GM12874 (cell line): ENCODE measurements around the gene MYH9.

Experiments
- TF ChIP-seq, protein P1 (sequence below): IDR thresholded peaks from 2 replicates; pipeline ENCODE4 v1.5.1; 2011; ENCODE audit warnings: low read depth, mild to moderate bottlenecking, control low read depth, low read length, moderate library complexity; ENCODE audit not compliant: insufficient read depth

MYH9 gene

DNA sequence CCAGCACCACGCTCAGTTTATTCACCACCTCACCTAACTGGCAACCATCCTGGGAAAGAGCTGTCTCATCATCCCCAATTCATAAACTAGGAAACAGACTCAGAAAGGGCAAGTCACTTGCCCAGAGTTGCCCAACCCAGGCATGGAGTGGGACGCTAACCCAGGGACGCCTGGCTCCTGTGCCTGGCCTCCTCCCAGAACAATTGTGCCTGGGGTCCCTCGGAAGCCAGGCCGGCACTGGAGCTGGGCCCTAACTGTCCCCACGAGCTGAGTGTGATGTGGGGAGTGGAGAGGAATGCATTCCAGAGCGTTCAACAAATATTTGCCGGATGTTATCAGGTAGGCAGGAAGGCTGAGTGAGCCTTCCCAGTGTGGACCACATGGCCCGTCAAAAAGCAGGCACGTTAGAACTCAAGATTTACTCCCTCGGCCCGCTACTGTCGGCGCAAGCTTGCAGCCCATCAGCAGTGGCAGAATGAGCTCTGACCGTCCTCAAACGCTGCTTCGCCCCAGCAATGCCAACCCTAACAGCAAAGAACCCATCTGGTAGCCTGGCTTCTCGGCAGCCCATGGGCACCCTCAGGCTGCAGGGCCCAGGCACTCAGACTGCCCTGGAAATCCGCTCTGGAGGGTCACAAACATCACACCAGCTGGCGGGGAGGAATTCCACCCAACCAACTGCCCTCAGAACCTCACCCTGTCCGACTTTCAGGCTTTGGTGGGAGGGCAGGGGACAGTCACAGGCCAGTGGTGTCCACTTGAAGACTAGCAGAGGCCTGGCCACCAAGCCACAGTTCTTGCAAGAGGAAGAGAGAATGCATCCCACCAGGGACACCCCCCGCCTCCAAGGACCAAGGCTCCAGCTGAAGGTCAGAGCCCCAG is 35.6 kb downstream of the MYH9 start:
- TF ChIP-seq, protein P1, sequence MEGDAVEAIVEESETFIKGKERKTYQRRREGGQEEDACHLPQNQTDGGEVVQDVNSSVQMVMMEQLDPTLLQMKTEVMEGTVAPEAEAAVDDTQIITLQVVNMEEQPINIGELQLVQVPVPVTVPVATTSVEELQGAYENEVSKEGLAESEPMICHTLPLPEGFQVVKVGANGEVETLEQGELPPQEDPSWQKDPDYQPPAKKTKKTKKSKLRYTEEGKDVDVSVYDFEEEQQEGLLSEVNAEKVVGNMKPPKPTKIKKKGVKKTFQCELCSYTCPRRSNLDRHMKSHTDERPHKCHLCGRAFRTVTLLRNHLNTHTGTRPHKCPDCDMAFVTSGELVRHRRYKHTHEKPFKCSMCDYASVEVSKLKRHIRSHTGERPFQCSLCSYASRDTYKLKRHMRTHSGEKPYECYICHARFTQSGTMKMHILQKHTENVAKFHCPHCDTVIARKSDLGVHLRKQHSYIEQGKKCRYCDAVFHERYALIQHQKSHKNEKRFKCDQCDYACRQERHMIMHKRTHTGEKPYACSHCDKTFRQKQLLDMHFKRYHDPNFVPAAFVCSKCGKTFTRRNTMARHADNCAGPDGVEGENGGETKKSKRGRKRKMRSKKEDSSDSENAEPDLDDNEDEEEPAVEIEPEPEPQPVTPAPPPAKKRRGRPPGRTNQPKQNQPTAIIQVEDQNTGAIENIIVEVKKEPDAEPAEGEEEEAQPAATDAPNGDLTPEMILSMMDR, result no peak

DNA sequence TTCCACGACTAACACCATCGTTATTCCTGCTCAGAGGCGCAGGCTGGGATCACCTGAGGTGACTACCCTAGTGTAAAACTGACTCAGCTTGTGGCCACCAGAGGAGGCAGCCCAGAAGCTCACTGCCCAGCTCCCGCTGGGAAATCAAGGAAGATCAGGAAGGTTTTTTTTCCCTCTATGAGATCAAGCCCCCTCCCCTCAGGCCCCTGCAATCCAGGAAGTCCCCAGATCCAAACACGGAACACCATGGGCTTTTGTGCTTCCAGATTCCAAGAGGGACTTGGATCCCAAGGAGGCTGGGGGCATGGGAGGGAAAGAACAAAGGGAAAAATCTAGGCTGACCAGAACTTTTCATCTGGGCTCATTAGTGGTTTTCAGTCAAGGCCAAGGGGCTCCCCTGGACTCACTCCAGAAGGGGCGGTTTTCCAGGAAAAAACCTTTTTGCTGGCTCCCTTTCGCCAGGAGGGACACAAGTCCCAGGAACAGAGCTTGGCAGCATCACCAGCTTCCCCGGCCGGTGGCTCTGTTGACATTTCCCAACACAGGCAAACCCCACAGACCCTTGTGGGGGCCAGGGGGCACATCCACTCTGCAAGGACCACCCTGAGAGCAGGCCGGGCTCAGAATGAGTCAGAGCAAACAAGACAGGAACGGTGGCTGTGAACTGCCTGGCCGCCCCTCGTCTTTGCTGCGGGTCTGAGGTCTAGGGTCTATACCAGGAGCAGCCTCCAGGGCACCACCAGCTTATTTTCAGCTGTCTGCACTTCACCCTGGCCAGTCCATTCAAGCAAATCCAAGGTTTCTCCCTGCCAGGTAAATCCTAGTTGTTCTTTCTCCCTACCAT is 36.8 kb downstream of the MYH9 start:
- TF ChIP-seq, protein P1, result no peak

DNA sequence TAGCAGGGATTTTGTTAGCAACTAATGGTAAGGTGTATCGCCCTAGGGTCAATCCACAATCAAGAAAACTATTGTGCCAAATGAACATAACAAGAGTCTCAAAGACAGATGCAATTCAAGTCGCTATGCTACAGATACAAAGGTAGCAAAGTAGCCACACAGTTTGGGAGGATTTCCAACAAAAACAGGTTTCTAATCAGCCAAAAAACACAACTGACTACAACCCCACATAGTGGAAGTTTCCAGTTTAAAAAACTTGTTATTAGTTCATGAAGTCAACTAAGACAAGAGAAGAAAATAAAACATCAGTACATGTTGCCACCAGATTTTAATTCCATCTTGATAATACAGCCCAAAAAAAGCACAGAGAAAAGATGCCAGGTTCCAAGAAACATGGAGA is 38.0 kb downstream of the MYH9 start:
- TF ChIP-seq, protein P1, result no peak

DNA sequence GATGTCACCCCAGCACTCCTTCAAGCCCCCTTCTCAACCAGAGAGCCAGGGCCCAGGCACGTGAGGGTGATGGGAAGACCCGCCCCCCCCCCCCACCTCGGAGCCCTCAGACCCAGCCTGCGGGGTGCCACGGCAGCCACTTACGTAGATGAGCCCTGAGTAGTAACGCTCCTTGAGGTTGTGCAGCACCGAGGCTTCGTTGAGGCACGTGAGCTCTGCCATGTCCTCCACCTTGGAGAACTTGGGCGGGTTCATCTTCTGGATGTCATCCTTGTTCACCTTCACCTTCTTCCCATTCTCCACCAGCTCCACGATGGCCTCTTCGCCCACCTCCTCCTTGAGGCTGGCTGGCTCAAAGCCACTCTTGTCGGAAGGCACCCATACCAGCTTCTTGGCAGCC is 39.0 kb downstream of the MYH9 start:
- TF ChIP-seq, protein P1, result no peak

DNA sequence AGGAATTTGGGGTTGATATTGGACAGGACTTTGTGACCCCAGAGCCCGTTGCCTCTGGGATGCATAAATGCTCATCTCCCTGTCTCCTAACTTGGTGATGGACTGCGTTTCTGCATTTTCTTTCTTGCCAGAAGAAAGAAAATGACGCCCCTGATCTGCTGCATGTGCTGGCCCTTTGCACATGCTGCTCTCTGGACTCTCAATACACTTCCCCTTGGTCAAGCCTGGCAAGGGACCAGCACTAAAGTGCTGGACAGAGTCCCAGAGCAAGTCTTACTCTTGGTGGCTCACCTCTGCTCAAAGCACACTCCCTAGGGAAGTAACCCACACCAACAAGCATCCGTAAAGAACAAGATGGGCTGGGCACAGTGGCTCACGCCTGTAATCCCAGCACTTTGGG is 40.7 kb downstream of the MYH9 start:
- TF ChIP-seq, protein P1, result no peak

DNA sequence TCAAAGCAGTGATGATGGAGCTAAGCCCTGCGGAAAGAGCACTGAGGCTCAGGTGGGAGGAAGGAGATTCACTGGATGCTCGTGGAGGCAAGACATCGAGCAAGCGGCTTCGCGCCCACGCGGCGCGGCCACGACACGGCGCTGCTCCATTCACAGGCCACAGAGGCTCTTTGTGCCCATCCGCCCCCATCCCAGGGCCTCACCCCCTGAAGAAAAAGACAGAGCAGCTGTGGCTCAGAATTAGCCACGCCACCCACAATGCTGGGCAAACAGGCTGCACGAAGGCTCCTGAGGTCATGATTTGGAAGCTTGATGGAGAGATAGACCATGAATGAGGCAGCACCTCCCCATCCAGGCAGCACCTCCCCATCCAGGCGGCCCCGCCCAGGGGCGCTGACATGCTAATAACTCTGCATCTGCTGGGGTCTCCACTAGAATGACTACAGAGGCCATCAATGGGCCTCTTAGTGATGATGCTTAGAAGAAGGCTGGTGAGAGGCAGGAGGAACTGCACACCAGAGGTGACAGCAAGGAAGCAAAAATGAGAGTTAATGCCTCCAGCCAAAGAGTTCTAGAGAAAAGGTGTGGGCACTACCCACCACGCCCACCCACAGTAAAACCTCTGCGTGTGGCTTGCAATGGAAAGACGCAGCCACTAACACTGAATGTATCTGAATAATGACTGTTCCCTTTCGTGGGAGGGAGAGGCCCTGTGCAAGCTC is 43.5 kb downstream of the MYH9 start:
- TF ChIP-seq, protein P1, result no peak

DNA sequence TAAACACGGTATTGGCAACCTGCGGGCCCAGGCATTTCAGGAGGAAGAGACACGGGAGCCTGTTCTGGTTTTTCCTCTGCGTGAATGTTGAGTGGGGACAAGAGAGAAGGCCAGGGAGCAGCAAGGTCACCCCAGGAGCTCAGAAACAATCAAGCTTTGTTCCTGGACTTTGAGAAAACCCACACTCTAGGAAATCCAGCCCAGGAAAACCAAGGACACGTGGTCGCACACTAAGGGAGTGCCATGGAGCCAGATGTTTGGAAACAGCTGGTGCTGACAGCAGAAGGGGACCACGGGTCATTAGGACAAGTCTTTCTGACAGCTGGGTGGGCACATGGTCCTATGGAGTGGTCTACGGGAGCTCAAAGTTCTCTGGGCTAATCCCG is 44.1 kb downstream of the MYH9 start:
- TF ChIP-seq, protein P1, result no peak
